H1 (cell line): ENCODE data around the gene GOLGA7B. TPM values are rescaled to one million over a fixed set of nuclear protein-coding genes. Genes with fewer than 3 reads are reported as not detected.

ENCODE experiments used
- CTCF ChIA-PET: fragments of 300-600 bp; sonication (Branson Sonifier 250); formaldehyde crosslinking; loops from one replicate; lab custom pipeline; 2021; ENCODE audit not compliant: partially characterized antibody; lab: Charles Lee
- POLR2A ChIA-PET: fragments of 300-600 bp; sonication (Branson Sonifier 250); formaldehyde crosslinking; loops from one replicate; lab custom pipeline; 2021; ENCODE audit warnings: inconsistent platforms; ENCODE audit not compliant: partially characterized antibody; lab: Charles Lee
- DNase-seq, 2 experiments: peaks; one replicate each; pipeline versions ENCODE4 v3.0.0 to v3.0.0-alpha.2; 2010 to 2022; ENCODE audit warnings: low spot score in 2 of 2, low read depth in 1 of 2, mixed read lengths in 1 of 2
- FAIRE-seq: peaks from 2 replicates; lab custom pipeline; 2011; peaks lifted over from hg19 to GRCh38; lab: Jason Lieb, UNC
- H2AFZ ChIP-seq: 2 replicates; pipeline ENCODE4 v1.8.1; 2012; ENCODE audit warnings: low read length, inconsistent platforms
- H2AK5ac ChIP-seq: 2 replicates; pipeline ENCODE4 v1.6.1; 2013; ENCODE audit warnings: low read depth, low read length
- H2BK120ac ChIP-seq: replicated peaks from 2 replicates; pipeline ENCODE3; 2013; ENCODE audit warnings: low read depth, low read length, inconsistent platforms
- H2BK12ac ChIP-seq: 2 replicates; pipeline ENCODE4 v1.6.1; 2013; ENCODE audit warnings: low read depth, low read length
- H2BK15ac ChIP-seq: 2 replicates; pipeline ENCODE4 v1.6.1; 2013; ENCODE audit warnings: low read length
- H2BK20ac ChIP-seq: 2 replicates; pipeline ENCODE4 v1.6.1; 2013; ENCODE audit warnings: low read length
- H2BK5ac ChIP-seq: 2 replicates; pipeline ENCODE4 v1.6.1; 2013; ENCODE audit warnings: low read depth, low read length
- H3K14ac ChIP-seq: 2 replicates; pipeline ENCODE4 v1.6.1; 2013; ENCODE audit warnings: inconsistent platforms; ENCODE audit not compliant: insufficient read length
- H3K18ac ChIP-seq: 2 replicates; pipeline ENCODE4 v1.6.1; 2013; ENCODE audit warnings: low read length; ENCODE audit errors: extremely low read depth
- H3K23ac ChIP-seq: 2 replicates; pipeline ENCODE4 v1.6.1; 2013; ENCODE audit warnings: inconsistent platforms; ENCODE audit not compliant: insufficient read length
- H3K23me2 ChIP-seq: 2 replicates; pipeline ENCODE4 v1.6.1; 2013; ENCODE audit warnings: low read depth, low read length
- H3K27ac ChIP-seq: 2 replicates; pipeline ENCODE4 v1.6.1; 2011; ENCODE audit warnings: low read depth, low read length, inconsistent platforms
- H3K27me3 ChIP-seq, 4 experiments: replicated peaks in 1 of 4; 1 replicate in 1 of 4; 2 replicates in 3 of 4; pipeline versions ENCODE4 v1.6.1 to v1.8.1; 2011 to 2013; ENCODE audit warnings: low read length in 3 of 4, mild to moderate bottlenecking in 3 of 4, inconsistent platforms in 2 of 4, mixed read lengths in 2 of 4, moderate library complexity in 1 of 4; ENCODE audit not compliant: control insufficient read depth in 3 of 4, insufficient read depth in 3 of 4; ENCODE audit errors: extremely low read depth in 1 of 4
- H3K36me3 ChIP-seq, 4 experiments: 2 replicates each; pipeline versions ENCODE4 v1.6.1 to v1.8.1; 2011 to 2013; ENCODE audit warnings: mild to moderate bottlenecking in 4 of 4, low read length in 3 of 4, moderate library complexity in 2 of 4, control low read depth in 1 of 4, inconsistent platforms in 1 of 4; ENCODE audit not compliant: insufficient read depth in 4 of 4, control insufficient read depth in 2 of 4
- H3K4ac ChIP-seq: replicated peaks from 2 replicates; pipeline ENCODE3; 2013; ENCODE audit warnings: low read length, low read depth, mixed read lengths, inconsistent platforms; ENCODE audit not compliant: insufficient read length
- H3K4me1 ChIP-seq, 4 experiments: replicated peaks in 1 of 4; 1 replicate in 1 of 4; 2 replicates in 3 of 4; pipeline versions ENCODE4 v1.6.1 to v1.8.1; 2011 to 2013; ENCODE audit warnings: low read length in 3 of 4, inconsistent platforms in 2 of 4, mixed read lengths in 1 of 4; ENCODE audit not compliant: insufficient read depth in 4 of 4, control insufficient read depth in 3 of 4
- H3K4me2 ChIP-seq, 2 experiments: 2 replicates each; pipeline versions ENCODE4 v1.6.1 to v1.8.1; 2011 to 2013; ENCODE audit warnings: low read depth in 2 of 2, low read length in 2 of 2, control low read depth in 1 of 2, inconsistent platforms in 1 of 2, mild to moderate bottlenecking in 1 of 2; ENCODE audit not compliant: insufficient read depth in 1 of 2
- H3K4me3 ChIP-seq, 4 experiments: fragments of 200-600, 300-600 bp in 1 of 4; sonication (generic), shearing (Covaris generic), sonication (Bioruptor Twin) in 1 of 4; 2 replicates each; pipeline versions ENCODE4 v1.5.1 to v1.8.1; 2011 to 2016; ENCODE audit warnings: low read length in 4 of 4, low read depth in 3 of 4, control low read depth in 2 of 4, inconsistent platforms in 2 of 4, mild to moderate bottlenecking in 2 of 4, mixed read lengths in 1 of 4, moderate library complexity in 1 of 4; ENCODE audit not compliant: insufficient read depth in 2 of 4; ENCODE audit errors: extremely low read depth in 1 of 4
- H3K56ac ChIP-seq: replicated peaks from 2 replicates; pipeline ENCODE3; 2013; ENCODE audit warnings: low read depth, mild to moderate bottlenecking, mixed read lengths, low read length, inconsistent platforms; ENCODE audit not compliant: insufficient read length
- H3K79me1 ChIP-seq: 2 replicates; pipeline ENCODE4 v1.6.1; 2013; ENCODE audit warnings: low read depth, low read length, control low read depth
- H3K79me2 ChIP-seq, 2 experiments: 2 replicates each; pipeline versions ENCODE4 v1.6.1 to v1.8.1; 2012 to 2013; ENCODE audit warnings: low read length in 2 of 2, mild to moderate bottlenecking in 2 of 2, inconsistent platforms in 1 of 2; ENCODE audit not compliant: insufficient read depth in 2 of 2, control insufficient read depth in 1 of 2
- H3K9ac ChIP-seq, 4 experiments: replicated peaks in 1 of 4; 1 replicate in 1 of 4; 2 replicates in 3 of 4; pipeline versions ENCODE4 v1.6.1 to v1.8.1; 2011 to 2013; ENCODE audit warnings: low read depth in 3 of 4, low read length in 3 of 4, control low read depth in 2 of 4, mild to moderate bottlenecking in 2 of 4, moderate library complexity in 2 of 4, inconsistent platforms in 1 of 4; ENCODE audit errors: extremely low read depth in 1 of 4
- H3K9me3 ChIP-seq, 2 experiments: 2 replicates each; pipeline versions ENCODE4 v1.6.1 to v1.8.1; 2012 to 2013; ENCODE audit warnings: mild to moderate bottlenecking in 2 of 2, moderate library complexity in 2 of 2, control low read depth in 1 of 2, inconsistent platforms in 1 of 2, low read depth in 1 of 2, low read length in 1 of 2, mixed read lengths in 1 of 2; ENCODE audit not compliant: insufficient read depth in 2 of 2
- H4K20me1 ChIP-seq, 2 experiments: replicated peaks in 1 of 2; 2 replicates each; pipeline versions ENCODE3 to v1.8.1; 2011 to 2013; ENCODE audit warnings: inconsistent platforms in 2 of 2, low read length in 2 of 2, mild to moderate bottlenecking in 1 of 2; ENCODE audit not compliant: insufficient read depth in 2 of 2, control insufficient read depth in 1 of 2
- H4K5ac ChIP-seq: 2 replicates; pipeline ENCODE4 v1.6.1; 2013; ENCODE audit warnings: low read length, low read depth, mixed read lengths, inconsistent platforms; ENCODE audit not compliant: insufficient read length
- H4K8ac ChIP-seq: 2 replicates; pipeline ENCODE4 v1.8.0; 2013; ENCODE audit warnings: mild to moderate bottlenecking, moderate library complexity, low read length, inconsistent platforms; ENCODE audit not compliant: insufficient read depth; ENCODE audit errors: extremely low read depth
- H4K91ac ChIP-seq: replicated peaks from 2 replicates; pipeline ENCODE3; 2013; ENCODE audit warnings: low read length, mixed read lengths, inconsistent platforms; ENCODE audit not compliant: insufficient read length
- BACH1 ChIP-seq: IDR thresholded peaks from 2 replicates; pipeline ENCODE4 v1.6.1; 2012; ENCODE audit warnings: low read length, improper control_type of control experiment
- BRCA1 ChIP-seq: IDR thresholded peaks from 2 replicates; pipeline ENCODE4 v1.6.1; 2012; ENCODE audit warnings: low read depth, low read length, improper control_type of control experiment
- CBX8 ChIP-seq: fragments of 300-800, 300-1000 bp; sonication (generic); IDR thresholded peaks from 2 replicates; pipeline ENCODE4 v1.7.1; 2016; ENCODE audit warnings: low read depth, low read length, borderline replicate concordance
- CREB1 ChIP-seq: IDR thresholded peaks from 2 replicates; pipeline ENCODE4 v1.6.1; 2012; ENCODE audit warnings: inconsistent platforms
- EP300 ChIP-seq, 2 experiments: IDR thresholded peaks; 1 replicate in 1 of 2; 2 replicates in 1 of 2; pipeline ENCODE4 v1.6.1; 2011 to 2012; ENCODE audit warnings: low read depth in 2 of 2, low read length in 2 of 2, mild to moderate bottlenecking in 2 of 2, borderline replicate concordance in 1 of 2, inconsistent platforms in 1 of 2, moderate library complexity in 1 of 2
- JUN ChIP-seq: IDR thresholded peaks from 2 replicates; pipeline ENCODE4 v1.6.1; 2011; ENCODE audit warnings: low read depth, mild to moderate bottlenecking, improper control_type of control experiment, low read length
- KDM5A ChIP-seq: fragments of 200-600 bp; IDR thresholded peaks from 2 replicates; pipeline ENCODE4 v1.7.1; 2012; ENCODE audit warnings: mild to moderate bottlenecking, low read length, inconsistent platforms, mixed read lengths
- PHF8 ChIP-seq: fragments of 200-600 bp; sonication (generic); conservative IDR thresholded peaks from 2 replicates; pipeline ENCODE4 v1.7.1; 2012; ENCODE audit warnings: low read depth, mild to moderate bottlenecking, inconsistent platforms, low read length, moderate library complexity
- RNF2 ChIP-seq: fragments of 200-900, 300-1000 bp; sonication (generic); IDR thresholded peaks from 2 replicates; pipeline ENCODE4 v1.7.1; 2016; ENCODE audit warnings: borderline replicate concordance, low read depth, mild to moderate bottlenecking, antibody characterized with exemption, low read length; ENCODE audit not compliant: poor library complexity, severe bottlenecking; ENCODE audit errors: missing control alignments
- SP2 ChIP-seq: IDR thresholded peaks from 2 replicates; pipeline ENCODE4 v1.6.1; 2012; ENCODE audit warnings: mild to moderate bottlenecking, low read length, inconsistent platforms
- TAF7 ChIP-seq: optimal IDR thresholded peaks from 2 replicates; pipeline ENCODE3; 2011; ENCODE audit warnings: low read depth, mild to moderate bottlenecking, inconsistent platforms, low read length, moderate library complexity, borderline replicate concordance
- TCF12 ChIP-seq: IDR thresholded peaks from 2 replicates; pipeline ENCODE4 v1.6.1; 2011; ENCODE audit warnings: low read depth, mild to moderate bottlenecking, low read length
- YY1 ChIP-seq: IDR thresholded peaks from 2 replicates; pipeline ENCODE4 v1.6.1; 2011; ENCODE audit warnings: low read depth, mild to moderate bottlenecking, low read length
- WGBS, 2 experiments: shearing (Covaris generic) in 1 of 2; methylation state at CpG; one replicate each; pipeline versions ENCODE4 v1.1.6 to v1.1.7; 2013 to 2015; ENCODE audit warnings: low lambda C conversion rate in 2 of 2, mixed read lengths in 2 of 2, inconsistent platforms in 1 of 2, low coverage in 1 of 2, missing lambda C conversion rate in 1 of 2; ENCODE audit not compliant: insufficient replicate concordance in 2 of 2, insufficient coverage in 1 of 2, insufficient read length in 1 of 2; ENCODE audit errors: extremely low coverage in 1 of 2, missing lambda C conversion rate in 1 of 2; 5-methylcytosine and 5-hydroxymethylcytosine counted together
- polyA plus RNA-seq, 7 experiments: library from polyadenylated mRNA; depleted of rRNA in 3 of 7; stranded (reverse) in 5 of 7; unstranded in 2 of 7; fragments of >200 nt in 5 of 7; fragments of 200-250 nt in 2 of 7; gene quantifications; 1 replicate in 5 of 7; 2 replicates in 1 of 7; 4 replicates in 1 of 7; pipeline versions ENCODE4 v1.2.1 to v1.2.3, GENCODE V29; 2011 to 2013; ENCODE audit warnings: missing spikeins in 2 of 7, mixed read lengths in 2 of 7
- total RNA-seq: library from RNA; stranded (reverse); fragmentation: NEBNext Ultra II Directional; extraction: Animal tissue kit (Norgen Biotek cat#: 25700); gene quantifications from 2 replicates; pipeline ENCODE4 v1.2.1, GENCODE V29; 2021

Gene GOLGA7B
- total and polyA plus RNA-seq, 2 of the 8 experiments (the other 6 are each of a cell fraction or from before 2014, with no cell fraction given) = 0.04 to 0.14 TPM

- POLR2A ChIA-PET = no interaction called here
- no peak for FAIRE-seq
- 93% methylated on average over 3 of the region's 3 CpGs; no CpG with 5 or more reads in 1 of the 2 experiments for WGBS, 2 experiments
Observed at GRCh38 chr10:97838091-97838490, 11.6 kb upstream of the GOLGA7B start.

More at GRCh38 chr10:97838091-97838490, 11.6 kb upstream of the GOLGA7B start:
- Histone ChIP-seq H3K9ac (no peak overlapping the region), H4K8ac (no peak overlapping the region), H2BK20ac (no peak overlapping the region), H3K23me2 (no peaks in the 10 kb centered on the region; the same call in 1 of the 2 replicates), H2BK15ac (no peak overlapping the region), H3K4ac (no peak overlapping the region), H3K27ac (no peak overlapping the region), H3K18ac (no peak overlapping the region), H2BK120ac (no peak overlapping the region), H4K91ac (no peak overlapping the region), H3K36me3 (no peaks in the 10 kb centered on the region), H4K5ac (no peak overlapping the region), H3K9me3 (peaks cover 0 to 12% of the 10 kb centered on the region in 2 experiments; a peak in 2 of 4 replicates), H2AFZ (no peak overlapping the region), H2BK12ac (no peak overlapping the region), H3K27me3 (no peaks in the 10 kb centered on the region), H3K79me1 (no peaks in the 10 kb centered on the region), H3K4me3 (no peak overlapping the region), H4K20me1 (no peaks in the 10 kb centered on the region), H3K23ac (no peak overlapping the region), H2AK5ac (no peak overlapping the region), H2BK5ac (no peak overlapping the region), H3K4me2 (no peak overlapping the region), H3K79me2 (no peaks in the 10 kb centered on the region), H3K4me1 (no peaks in the 10 kb centered on the region), H3K56ac (no peak overlapping the region), H3K14ac (no peak overlapping the region)
- CTCF ChIA-PET = no interaction called here
- no peak for DNase-seq
- TF ChIP-seq RNF2 = no peak
- no peak for TF ChIP-seq YY1
- TF ChIP-seq CREB1 = no peak
- no peak for TF ChIP-seq CBX8
- no peak for TF ChIP-seq SP2
- TF ChIP-seq JUN = no peak
- no peak for TF ChIP-seq BRCA1
- no peak for TF ChIP-seq KDM5A
- no peak for TF ChIP-seq TCF12
- no peak for TF ChIP-seq TAF7
- TF ChIP-seq BACH1 = no peak
- TF ChIP-seq PHF8 = no peak
- no peak for TF ChIP-seq EP300 (IDR thresholded peaks at IDR 0.05; ENCODE audit: borderline replicate concordance in 1 of 2, low read depth in 2 of 2, low read length in 2 of 2)
